GM18867 (cell line): Measurements from ENCODE around the gene ODAD4.
"Not testable (repeated sequence)": the region's sequence is repeated elsewhere in the genome, so short reads cannot be mapped to it uniquely, and the experiment has no call there.

Experiments
- ATAC-seq: cut with Tn5 transposase; IDR thresholded peaks from one replicate; pipeline ENCODE4 v1.9.1; 2021; ENCODE audit warnings: mild to moderate bottlenecking, moderate library complexity; ENCODE audit not compliant: unreplicated experiment

Gene ODAD4

DNA sequence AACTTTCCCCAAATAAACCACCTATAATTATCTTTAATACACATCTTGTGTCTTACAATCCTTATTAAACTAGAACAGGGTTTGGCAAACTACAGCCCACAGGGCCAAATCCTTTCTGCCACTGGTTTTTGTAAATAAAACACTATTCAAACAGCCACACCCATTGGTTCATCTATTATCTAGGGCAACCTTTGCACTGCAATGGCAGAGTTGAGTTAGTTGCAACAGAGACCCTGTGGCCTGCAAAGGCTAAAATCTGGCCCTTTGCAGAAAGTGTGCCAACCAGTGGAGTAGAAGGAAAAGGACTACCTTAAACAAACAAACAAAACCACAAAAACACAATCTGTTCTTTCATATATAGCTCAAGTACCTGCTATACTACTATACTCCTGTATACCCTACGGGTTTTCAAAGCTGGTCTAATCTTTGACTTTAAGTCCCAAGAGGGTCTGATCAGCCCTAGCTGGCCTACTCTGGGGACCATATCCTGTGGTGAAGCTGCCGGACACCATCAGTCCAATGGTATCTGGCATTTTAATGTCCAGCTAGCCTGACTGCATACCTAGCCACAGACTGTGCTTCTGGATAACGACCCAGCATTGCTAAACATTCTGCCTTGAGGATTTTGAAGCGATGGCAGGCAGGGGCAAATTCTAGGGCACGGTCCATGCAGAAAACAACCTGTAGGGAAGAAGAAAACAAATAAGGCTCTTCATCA is 59.4 kb downstream of the ODAD4 start:
- no peak for ATAC-seq

DNA sequence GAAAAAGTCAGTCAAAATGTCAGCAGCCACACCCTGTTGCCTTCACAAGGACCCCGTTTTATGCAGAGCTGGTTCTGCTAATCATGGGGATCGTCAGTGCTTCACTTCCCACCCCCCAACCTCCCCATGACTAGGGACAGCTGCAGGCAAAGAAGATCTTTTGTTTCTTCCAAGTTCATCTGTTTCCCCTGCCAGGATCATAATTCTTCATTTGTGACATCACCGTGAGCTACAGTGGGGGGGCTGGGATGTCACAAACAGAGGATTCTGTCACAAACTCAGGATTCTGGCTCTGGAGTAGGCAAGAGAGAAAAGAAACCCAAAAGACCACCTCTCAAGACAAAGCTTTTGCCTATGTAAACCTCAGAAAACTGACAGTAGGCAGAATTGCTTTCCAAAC is 62.2 kb downstream of the ODAD4 start:
- no peak for ATAC-seq

DNA sequence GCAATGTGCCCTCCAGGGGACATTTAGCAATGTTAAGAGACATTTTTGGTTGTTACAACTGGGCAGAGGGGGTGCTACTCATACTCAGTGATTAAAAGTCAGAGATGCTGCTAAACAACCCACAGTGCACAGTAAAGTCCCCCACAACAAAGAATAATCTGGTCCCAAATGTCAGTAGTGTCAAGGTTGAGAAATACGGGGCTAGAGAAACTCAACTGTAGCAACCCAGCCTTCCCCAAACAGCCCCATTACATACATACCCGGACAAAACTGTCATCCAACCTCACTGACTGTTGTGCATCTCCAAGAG is 66.4 kb downstream of the ODAD4 start:
- no peak for ATAC-seq

DNA sequence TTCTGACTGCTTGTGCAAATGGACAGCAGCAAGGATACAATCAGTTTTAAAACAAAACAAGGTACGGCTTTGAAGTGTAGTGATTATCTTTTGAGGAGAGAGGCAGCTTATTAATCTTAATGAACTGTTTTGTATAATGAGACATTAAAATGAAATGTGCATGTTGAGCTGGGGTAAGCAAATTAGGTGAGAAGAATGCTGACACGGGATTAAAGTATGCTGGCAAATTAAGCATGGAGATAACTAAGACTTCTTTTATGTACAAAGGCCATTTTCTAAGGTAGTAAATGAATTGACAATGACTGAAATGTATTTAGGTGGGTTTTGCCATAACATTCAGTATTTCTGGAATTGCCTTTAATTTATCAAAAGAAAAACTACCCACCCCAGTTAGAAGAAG is 68.1 kb downstream of the ODAD4 start:
- no peak for ATAC-seq

DNA sequence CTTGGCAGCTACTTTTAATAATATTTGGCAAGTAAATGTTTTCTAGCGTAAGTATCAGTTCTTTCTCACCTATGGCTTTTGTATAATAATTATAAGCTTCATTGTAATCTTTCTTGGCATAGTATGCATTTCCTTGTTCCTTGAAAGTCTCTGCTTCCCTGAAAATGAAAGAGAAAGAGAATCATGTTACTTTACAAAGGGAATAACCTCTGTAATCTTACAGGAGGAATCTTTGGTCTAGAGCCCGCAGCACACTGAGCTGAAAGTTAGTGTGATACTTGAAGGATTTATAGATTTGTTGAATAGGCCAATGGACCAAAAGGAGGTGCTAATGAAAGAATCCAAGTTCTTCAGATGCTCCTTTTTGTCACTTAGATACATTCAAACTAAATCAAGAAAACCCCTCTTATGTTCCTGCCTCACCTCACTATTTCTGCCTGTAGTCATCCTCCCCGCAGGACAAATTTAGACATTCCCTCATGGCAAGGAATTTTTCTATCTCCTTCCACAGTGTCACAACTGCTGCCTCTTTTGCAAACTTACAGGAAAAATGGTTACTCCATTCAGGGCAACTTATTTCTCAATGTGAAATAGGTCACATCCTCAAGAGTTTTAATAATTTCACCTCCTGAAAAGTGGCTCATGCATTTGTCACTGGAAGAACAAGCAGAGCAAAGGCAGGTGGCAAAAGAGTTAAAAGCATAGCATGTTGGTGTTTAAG is 70.2 kb downstream of the ODAD4 start:
- no peak for ATAC-seq

DNA sequence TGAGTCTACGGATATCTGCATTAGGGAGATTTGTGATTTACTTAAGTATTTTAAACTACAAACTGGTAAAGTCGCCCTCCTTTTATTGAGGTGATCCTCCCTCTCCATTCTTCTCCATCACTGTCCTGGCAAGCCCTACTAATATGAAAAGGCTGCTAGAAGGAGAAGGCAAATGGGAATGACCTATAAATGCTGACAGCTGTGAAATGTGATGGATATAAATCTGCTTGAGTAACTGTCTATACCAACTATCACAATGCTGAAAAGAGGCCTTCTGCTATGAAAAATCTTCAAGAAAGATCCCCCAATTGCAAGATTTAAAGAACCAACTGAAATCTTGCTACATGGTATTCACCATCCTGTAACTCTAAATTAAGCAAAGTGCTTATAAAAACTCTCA is 71.3 kb downstream of the ODAD4 start:
- ATAC-seq: no peak

DNA sequence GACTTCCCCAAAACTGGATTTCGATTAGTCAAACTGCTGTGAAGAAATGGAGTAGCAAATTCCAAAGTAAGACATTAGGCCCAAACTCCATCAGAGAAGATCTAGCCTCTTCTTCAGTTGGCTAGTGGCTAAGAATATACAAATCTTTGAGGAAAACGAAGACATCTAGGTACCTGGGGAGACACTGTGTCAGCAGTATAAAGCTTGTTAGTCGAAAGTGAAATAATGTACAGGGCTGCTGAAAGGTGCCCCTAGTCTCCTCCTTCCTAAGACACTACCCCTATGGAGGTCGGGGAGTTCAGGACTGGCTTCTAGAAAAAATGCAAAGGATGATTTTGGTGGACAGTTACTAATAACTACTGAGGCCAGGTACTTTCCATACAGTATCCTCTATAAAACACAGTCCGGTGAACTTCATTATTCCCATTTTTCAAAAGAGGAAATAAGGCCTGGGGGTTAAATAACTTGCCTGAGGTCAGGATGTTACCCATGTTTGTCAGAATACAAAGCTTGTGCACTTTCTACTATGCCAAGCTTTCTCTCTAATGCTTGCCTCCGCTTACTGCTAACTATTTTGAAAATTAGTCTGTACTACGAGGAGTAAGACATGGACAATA is 71.9 kb downstream of the ODAD4 start:
- no peak for ATAC-seq

DNA sequence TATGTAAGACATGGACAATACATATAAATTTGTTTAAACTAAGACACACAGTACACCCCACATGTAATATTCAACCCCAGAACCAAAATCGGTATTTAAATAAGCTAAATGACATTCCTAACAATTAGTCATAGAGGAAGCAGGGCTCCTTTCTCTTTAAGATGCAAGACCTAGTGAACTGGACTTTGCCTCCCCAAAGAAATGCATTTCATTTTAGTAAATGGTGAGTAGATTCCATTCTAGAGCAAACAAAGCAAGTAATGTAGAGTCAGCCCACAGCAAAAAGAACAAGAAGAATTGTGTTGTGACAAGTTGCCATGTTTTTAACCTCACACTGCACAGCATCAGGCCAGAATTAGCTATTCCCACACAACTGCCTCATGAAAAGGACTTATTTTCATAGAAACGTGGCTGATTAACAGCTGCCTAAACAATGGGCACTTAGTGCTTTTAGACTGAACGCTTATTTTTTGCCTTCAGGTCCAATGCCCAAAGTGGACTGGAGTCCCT is 72.4 kb downstream of the ODAD4 start:
- ATAC-seq: no peak

DNA sequence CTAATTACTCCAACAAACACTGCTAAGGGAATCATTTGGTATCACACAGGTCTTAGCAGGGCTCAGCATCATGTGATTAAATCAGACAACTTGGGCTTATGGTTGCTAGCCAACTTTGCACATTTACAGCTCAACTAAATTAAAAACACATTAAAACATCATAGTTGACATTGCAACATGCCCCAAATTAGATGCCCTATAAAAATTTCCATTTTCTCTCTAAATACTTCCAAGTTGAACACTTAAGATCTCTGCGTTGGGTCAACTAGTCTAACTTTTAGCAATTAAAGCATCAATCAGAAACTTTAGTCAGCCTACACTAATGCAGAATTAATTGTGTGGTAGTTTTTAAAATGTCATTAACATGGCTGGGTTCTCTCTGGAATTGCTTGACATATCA is 74.7 kb downstream of the ODAD4 start:
- no peak for ATAC-seq

DNA sequence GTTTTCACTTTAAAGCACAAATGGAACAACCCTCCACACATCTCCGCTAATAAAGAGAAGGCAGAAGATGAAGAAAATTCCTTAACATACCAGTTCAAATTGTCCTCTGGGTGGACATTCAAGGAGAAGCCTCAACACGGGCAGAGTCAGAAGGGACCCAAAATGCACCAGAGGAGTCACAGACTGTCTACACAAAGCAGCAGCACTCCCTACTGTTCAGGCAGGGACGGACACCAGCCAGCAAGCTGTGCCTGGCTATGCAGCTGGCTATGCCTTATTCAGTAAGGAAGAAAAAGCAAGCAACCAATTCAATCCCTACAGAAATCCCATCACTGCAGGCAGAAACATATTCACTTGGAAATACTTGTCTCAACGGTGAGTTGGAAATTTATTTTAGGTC is 78.8 kb downstream of the ODAD4 start:
- no peak for ATAC-seq

DNA sequence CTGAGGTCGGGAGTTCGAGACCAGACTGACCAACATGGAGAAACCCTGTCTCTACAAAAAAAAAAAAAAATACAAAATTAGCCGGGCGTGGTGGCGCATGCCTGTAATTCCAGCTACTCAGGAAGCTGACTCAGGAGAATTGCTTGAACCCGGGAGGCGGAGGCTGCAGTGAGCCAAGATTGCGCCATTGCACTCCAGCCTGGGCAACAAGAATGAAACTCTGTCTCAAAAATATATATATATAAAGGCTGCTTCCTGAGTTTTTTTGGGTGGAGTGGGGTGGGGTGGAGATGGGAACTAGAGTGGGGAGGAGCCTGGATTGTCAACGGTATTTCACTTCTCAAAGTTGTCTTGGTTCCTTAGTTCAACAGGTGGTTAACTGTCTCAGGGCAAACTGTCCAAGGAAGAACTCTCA is 79.9 kb downstream of the ODAD4 start:
- ATAC-seq: not testable (repeated sequence)

DNA sequence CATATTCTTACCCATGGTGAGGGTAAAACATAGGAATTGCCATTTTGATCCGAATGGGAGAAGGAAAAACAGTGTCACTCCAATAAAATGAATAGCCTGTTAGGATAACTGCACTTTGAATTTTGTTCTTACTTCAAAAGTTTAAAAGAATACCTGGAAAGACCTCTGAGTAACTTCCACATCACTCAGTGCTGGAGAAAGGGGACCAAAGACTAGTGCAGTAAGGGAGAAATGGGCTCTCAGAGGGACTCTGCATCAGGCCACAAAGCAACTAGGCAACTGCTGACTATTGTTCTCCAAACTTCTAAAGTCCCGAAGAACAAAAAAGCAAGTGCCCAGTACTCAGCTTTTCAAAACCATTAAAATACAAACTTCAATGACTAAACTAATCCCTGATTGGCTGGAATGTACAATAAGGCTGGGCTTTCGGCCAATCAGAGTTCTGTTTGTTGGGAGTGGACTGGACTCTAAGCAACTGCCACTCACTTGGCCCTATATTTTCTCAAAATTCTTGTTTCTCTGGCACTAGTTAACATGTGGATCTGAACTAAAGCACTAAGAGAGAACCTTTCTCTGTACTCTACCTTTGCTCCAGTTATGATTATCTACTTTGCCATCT is 80.6 kb downstream of the ODAD4 start:
- ATAC-seq: no peak

DNA sequence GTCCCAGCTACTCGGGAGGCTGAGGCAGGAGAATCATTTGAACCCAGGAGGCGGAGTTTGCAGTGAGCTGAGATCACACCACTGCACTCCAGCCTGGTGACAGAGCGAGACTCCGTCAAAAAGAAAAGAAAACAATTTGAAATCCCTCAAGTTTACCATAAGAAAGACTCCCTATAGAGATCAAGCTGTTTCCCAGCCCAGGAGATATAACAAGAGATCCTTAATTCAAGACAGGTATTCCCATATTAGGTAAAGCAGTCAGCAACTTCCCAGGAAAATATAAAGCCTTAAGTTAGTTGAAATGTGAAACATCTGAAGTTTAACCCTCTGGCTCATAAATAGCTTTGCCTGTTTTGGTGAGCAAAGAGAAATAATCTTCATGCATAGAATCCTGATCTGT is 81.9 kb downstream of the ODAD4 start:
- ATAC-seq: not testable (repeated sequence)

DNA sequence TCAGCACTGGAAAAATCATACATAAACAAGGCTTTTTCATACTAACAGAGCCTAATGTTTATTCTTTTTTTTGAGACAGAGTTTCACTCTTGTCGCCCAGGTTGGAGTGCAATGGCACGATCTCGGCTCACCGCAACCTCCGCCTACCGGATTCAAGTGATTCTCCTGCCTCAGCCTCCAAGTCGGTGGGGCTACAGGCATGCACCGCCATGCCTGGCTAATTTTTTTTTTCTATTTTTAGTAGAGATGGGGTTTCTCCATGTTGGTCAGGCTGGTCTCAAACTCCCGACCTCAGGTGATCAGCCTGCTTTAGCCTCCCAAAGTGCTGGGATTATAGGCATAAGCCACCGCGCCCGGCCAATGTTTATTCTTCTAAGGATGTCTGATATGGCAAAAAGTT is 83.3 kb downstream of the ODAD4 start:
- ATAC-seq: not testable (repeated sequence)
